ENCODE data around the gene SLC25A19.

DNA sequence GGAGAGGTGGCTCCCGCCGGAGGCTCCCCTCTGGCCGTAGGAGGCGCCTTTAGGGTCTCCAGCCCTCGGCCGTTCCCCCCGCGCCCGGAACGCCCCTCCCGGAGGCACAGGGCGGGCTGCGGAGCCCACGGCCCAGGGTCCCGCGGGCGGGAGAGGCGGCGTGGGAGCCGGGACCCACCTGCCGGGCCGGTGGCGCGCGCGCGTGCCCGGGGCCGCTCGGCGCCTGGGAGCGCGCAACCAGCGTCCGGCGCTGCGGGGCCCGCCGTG, 18.3 kb downstream of the SLC25A19 start, which contains the start of gene MIF4GD:
- TF ChIP-seq, protein P1, sequence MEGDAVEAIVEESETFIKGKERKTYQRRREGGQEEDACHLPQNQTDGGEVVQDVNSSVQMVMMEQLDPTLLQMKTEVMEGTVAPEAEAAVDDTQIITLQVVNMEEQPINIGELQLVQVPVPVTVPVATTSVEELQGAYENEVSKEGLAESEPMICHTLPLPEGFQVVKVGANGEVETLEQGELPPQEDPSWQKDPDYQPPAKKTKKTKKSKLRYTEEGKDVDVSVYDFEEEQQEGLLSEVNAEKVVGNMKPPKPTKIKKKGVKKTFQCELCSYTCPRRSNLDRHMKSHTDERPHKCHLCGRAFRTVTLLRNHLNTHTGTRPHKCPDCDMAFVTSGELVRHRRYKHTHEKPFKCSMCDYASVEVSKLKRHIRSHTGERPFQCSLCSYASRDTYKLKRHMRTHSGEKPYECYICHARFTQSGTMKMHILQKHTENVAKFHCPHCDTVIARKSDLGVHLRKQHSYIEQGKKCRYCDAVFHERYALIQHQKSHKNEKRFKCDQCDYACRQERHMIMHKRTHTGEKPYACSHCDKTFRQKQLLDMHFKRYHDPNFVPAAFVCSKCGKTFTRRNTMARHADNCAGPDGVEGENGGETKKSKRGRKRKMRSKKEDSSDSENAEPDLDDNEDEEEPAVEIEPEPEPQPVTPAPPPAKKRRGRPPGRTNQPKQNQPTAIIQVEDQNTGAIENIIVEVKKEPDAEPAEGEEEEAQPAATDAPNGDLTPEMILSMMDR (IDR thresholded peaks at IDR 0.05; ENCODE audit: low read length) = no peak
- no peak for TF ChIP-seq EZH2 (IDR thresholded peaks at IDR 0.05; ENCODE audit: borderline replicate concordance, low read length)

Data from OCI-LY1 (cell line).